ENCODE measurements around the gene SLC24A3.

Gene SLC24A3

DNA sequence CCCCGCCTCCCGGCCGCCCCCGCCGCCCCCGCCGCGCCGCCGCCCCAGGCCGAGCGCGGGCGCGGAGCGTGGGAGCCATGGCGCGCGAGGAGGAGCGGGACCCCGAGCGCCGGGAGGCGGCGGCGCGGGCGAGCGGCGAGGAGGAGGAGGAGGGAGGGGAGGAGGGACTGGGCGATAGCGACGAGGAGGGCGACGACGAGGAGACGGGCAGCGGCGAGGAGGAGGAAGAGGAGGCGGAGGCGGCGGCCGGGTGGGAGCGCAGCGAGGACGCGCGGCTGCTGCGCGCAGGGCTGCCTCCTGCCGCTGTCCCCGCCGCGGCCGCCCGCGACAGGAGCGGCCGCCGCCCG, at the start of gene SLC24A3:
TSS of gene SLC24A3 (plus strand) at position 174 of the 347 bp plus-strand sequence.
- DNase-seq = no peak

- DNase-seq = no peak
These were observed 42.3 kb upstream of the SLC24A3 start for GRCh38 chr20:19170148-19170547.

DNA sequence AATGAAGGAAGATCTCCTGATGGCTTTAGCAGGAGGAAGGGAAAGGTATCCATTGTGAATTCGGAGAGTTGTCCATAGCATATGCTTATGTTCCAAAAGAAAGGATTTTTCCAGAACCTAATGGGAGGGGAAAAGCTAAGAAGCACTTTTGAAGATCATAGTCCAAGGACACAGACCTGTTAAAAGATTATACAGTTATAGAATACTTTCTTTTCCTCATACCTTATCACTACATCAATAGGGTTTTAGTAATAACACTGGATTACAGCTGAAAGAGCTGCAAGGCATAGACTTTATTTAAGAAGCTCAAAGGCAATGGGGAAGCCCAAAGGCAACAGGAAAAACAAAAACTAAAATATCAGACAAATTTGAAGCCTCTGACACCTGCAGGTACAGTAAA, 39.8 kb upstream of the SLC24A3 start:
- DNase-seq = no peak

- DNase-seq = no peak
These were observed 35.9 kb upstream of the SLC24A3 start for GRCh38 chr20:19176470-19177052.

- DNase-seq = no peak
These were observed 30.9 kb upstream of the SLC24A3 start for GRCh38 chr20:19181552-19181951.

DNA sequence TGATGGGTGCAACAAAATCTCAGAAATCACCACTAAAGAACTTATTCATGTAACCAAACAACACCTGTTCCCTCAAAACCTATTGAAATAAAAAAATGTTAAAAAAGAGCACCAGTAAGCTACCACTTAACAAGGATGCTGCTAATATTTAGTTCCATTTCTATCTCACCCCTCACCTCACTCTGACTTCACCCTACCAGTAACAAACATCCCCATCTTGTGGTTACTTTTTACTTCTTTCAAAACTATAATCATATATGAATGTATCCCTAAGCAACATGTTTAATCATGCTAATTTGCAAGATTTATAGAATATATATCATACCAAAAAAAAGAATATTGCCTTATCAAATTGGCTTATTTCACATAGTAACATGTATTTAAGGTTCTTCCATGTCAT, 27.4 kb upstream of the SLC24A3 start:
- DNase-seq = no peak

- no peak for DNase-seq
These were observed 19.1 kb upstream of the SLC24A3 start for GRCh38 chr20:19193349-19193748.

DNA sequence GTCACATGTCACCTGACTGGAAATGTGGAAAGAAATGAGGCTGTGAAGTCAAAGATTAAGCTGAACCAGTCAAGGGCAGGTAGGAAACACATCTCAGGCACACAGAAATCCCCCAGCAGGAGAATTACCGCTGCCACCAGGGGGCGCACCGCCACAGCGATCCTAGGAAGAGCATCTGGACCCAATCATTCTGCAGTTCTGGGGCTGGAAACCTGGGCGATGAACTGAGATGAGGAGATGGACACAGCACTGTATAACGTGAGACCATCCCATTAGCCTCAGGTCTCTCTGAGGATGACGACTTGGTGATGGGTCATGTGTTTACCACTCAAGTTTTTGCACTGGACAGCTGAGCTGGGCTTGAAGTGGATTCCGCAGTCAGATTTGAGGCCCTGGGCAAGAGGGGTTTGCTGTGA, 6.5 kb upstream of the SLC24A3 start:
- peak; percentile 57 for DNase-seq

DNA sequence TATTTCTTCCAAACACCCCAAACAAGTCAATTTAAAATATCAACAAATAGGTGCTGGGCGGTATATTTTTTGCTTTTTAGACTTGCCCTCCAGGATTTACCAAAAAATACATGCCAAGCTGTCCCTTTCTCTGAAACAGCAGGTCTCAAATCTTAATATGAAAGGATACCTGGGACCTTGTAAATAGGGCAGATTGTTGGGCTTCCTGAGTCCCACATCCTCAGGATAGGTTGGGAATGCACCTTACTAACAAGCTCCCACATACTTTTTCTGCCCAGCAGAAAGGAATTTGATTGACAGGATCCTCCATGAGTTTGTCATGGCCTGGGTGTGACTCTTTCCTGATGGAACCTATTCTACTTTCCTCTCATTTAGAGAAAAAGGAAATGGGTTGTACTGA, 4.9 kb upstream of the SLC24A3 start:
- no peak for DNase-seq

GRCh38 chr20:19210391-19211155, 1.9 kb upstream of the SLC24A3 start:
- DNase-seq = no peak

DNA sequence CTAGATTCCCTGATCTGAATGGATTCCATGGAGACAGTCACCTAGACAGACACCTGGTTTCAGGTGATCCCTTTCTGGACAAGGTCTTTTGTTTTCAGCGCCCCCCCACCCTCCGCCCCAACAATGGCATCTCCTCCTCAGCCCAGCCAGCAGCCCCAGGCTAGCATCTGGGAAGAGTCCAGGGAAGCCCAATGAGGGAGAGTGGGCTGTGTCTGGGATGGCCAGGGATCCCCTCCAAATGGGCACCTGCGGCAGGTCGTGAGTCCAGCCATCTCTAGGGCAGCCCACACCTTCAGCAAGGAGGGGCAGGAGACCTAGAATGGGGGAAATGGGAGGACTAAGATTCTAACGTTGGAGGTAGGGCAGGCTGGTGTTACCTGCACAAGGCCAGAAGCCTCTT, 1.2 kb upstream of the SLC24A3 start:
- DNase-seq = no peak

DNA sequence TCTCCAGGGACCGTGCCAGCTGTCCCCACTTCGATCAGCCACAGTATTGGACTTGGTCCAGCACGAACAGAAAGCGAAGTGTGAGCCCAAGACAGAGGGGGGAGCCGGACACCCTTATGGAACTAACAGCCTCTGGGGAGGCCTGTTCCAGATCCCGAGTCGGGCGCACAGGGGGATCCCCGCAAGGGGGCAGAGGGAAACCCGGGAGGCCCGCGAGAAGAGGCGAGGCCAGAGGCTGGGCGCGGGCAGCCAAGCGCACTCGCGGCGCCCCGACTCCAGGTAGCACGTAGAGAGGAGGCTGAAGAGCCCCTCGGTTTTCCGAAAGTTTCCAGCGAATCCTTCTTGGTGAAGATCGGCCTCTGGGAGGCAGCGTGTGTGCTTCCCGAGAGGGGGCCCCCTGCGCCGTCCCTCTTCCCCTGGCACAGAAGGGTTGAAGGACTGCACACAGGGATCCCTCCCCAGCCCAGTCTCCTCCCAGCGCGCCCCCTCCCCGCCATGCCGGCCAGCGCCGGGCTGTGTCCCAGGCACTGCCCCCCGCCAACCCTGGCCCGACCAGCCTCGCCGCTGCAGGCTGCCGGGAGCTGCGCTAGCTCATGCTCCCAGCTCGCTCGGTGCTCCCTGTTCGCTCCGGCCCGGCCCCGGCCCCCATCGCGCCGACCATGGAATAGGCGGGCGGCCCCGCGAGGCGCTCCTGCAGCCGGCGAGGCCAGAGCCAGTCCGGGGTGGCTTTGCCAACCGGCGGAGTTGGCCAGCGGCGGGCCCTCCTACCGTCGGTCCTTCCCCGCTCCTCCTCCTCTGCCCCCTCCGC, 577 bp upstream of the SLC24A3 start:
- no peak for DNase-seq

DNA sequence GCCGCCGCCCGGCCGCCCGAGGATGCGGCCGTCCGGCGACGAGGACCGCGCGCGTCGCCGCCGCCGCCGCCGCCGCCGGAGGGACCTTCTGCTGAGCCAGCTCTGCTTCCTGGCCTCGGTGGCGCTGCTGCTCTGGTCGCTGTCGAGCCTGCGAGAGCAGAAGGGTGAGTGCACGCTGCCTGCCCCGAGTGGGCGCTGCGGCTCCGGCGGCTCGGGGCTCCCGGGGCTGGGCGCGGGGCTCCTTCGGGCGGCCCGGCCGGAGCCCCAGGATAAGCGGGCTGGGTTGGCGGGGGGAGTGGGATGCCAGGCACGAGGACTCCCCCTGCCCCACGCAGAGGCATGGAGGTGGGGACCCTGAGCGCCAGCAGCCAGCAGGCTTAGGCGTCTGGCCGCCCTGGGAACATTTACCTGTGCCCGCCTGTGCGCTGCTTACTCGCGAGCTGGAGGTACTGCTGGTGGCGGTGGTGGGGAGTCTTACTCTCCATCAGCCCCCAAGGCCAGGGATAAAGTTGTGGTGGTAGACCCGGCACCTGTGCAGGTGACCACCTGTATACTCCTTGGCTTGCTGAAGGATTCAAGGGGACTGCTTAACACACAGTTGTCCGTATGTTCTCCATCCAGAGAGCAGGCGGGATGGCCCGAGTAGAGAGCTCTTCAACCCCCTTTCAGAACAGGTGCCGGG, 520 bp downstream of the SLC24A3 start:
- DNase-seq = no peak

- DNase-seq = no peak
These were observed 1.6 kb downstream of the SLC24A3 start for GRCh38 chr20:19213946-19214490.

DNA sequence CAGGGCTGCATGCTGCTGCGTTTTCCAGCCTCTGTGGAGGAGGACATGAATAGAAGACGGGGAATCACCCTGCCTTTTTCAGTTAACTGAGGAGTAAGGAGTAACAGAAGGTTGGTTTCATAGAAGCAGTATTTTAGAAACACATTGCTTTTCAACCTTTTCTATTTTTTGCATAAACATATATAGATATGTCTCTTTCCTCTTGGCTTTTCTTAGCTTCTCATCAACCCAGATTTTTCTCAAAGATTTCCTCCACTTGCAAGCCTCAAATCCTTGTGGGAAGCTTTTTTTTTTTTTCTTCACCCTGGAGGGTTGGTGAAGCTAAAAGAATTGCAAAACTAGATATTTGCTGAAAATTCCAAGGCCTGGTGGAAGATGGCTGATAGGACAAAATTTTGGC, 6.0 kb downstream of the SLC24A3 start:
- no peak for DNase-seq

GRCh38 chr20:19222520-19223040, 10.1 kb downstream of the SLC24A3 start:
- DNase-seq = no peak

DNA sequence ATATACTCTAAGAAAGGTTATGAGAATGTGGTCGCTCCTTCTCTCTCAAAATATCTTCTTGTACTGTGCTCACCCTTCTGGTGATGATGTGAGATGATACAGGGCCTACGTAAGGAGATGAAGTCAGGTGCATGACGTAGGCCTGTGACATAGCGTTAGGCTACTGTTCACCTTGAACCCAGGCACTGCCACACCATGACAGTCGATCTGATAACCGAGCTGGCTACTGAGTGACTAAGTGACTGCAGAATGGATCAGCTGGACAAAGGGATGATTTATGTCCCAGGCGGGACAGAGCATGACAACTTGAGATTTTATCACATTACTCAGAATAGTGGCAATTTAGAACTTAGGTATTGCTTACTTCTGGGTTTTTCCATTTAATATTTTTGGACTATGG, 11.2 kb downstream of the SLC24A3 start:
- no peak for DNase-seq

GRCh38 chr20:19231359-19232035, 19.1 kb downstream of the SLC24A3 start:
- DNase-seq = no peak

GRCh38 chr20:19232997-19233794, 20.8 kb downstream of the SLC24A3 start:
- no peak for DNase-seq

- no peak for DNase-seq
These were observed 24.1 kb downstream of the SLC24A3 start for GRCh38 chr20:19236371-19237055.

- no peak for DNase-seq
These were observed 29.0 kb downstream of the SLC24A3 start for GRCh38 chr20:19241440-19241839.
